GOT3 (cell line): Measurements from ENCODE around the gene IL5RA.

Experiments
- DNase-seq: peaks from one replicate; lab custom pipeline; 2025; ENCODE audit warnings: mixed read lengths; lab: John Stamatoyannopoulos, UW

IL5RA gene

GRCh38 chr3:3107181-3107580 is 3.0 kb downstream of the IL5RA start:
- no peak for DNase-seq

- no peak for DNase-seq
Measured at GRCh38 chr3:3105815-3106214, 4.4 kb downstream of the IL5RA start.

GRCh38 chr3:3105246-3105645 is 4.9 kb downstream of the IL5RA start:
- DNase-seq: no peak

- no peak for DNase-seq
Measured at GRCh38 chr3:3102751-3103150, 7.4 kb downstream of the IL5RA start.

GRCh38 chr3:3101660-3102458 is 8.3 kb downstream of the IL5RA start:
- DNase-seq: no peak

GRCh38 chr3:3097958-3098357 is 12.2 kb downstream of the IL5RA start:
- DNase-seq: no peak

- DNase-seq: no peak
Measured at GRCh38 chr3:3089017-3089416, 21.2 kb downstream of the IL5RA start.

GRCh38 chr3:3087716-3088465 is 22.3 kb downstream of the IL5RA start:
- DNase-seq: no peak

- no peak for DNase-seq
Measured at GRCh38 chr3:3087279-3087678, 22.9 kb downstream of the IL5RA start.

GRCh38 chr3:3086239-3086638 is 23.9 kb downstream of the IL5RA start:
- no peak for DNase-seq

- no peak for DNase-seq
Measured at GRCh38 chr3:3085782-3086181, 24.4 kb downstream of the IL5RA start.

GRCh38 chr3:3084890-3085289 is 25.3 kb downstream of the IL5RA start:
- no peak for DNase-seq

- DNase-seq: no peak
Measured at GRCh38 chr3:3082234-3082924, 27.8 kb downstream of the IL5RA start.

- no peak for DNase-seq
Measured at GRCh38 chr3:3081381-3082233, 28.6 kb downstream of the IL5RA start.

- DNase-seq: no peak
Measured at GRCh38 chr3:3080309-3080708, 29.9 kb downstream of the IL5RA start.

- DNase-seq: no peak
Measured at GRCh38 chr3:3074551-3075257, 35.5 kb downstream of the IL5RA start.

GRCh38 chr3:3071136-3071535 is 39.0 kb downstream of the IL5RA start:
- no peak for DNase-seq

GRCh38 chr3:3069723-3070122 is 40.5 kb downstream of the IL5RA start:
- DNase-seq: no peak

- no peak for DNase-seq
Measured at GRCh38 chr3:3068358-3068881, 41.8 kb downstream of the IL5RA start.

- no peak for DNase-seq
Measured at GRCh38 chr3:3066910-3067309, 43.3 kb downstream of the IL5RA start.

- DNase-seq: no peak
Measured at GRCh38 chr3:3066378-3066777, 43.8 kb downstream of the IL5RA start.
